Mesendoderm (in vitro differentiated cells): Measurements from ENCODE around the gene API5.

ENCODE experiments used
- DNase-seq: peaks from one replicate; pipeline ENCODE4 v3.0.0; 2013
- H2AK5ac ChIP-seq: 2 replicates; pipeline ENCODE4 v1.6.1; 2013; ENCODE audit warnings: low read length, inconsistent platforms
- H2BK120ac ChIP-seq: 2 replicates; pipeline ENCODE4 v1.6.1; 2013; ENCODE audit warnings: low read depth, mild to moderate bottlenecking, low read length, moderate library complexity, mixed read lengths
- H2BK15ac ChIP-seq: replicated peaks from 2 replicates; pipeline ENCODE4 v1.6.1; 2013; ENCODE audit warnings: low read depth, mild to moderate bottlenecking, moderate library complexity
- H2BK5ac ChIP-seq: 2 replicates; pipeline ENCODE4 v1.6.1; 2013; ENCODE audit warnings: low read length, inconsistent platforms
- H3K18ac ChIP-seq: 2 replicates; pipeline ENCODE4 v1.6.1; 2013; ENCODE audit warnings: mild to moderate bottlenecking, low read length, mixed read lengths
- H3K23ac ChIP-seq: one replicate; pipeline ENCODE4 v1.6.1; 2013; ENCODE audit warnings: low read length
- H3K27ac ChIP-seq: 2 replicates; pipeline ENCODE4 v1.5.1; 2013; ENCODE audit warnings: low read depth, mild to moderate bottlenecking, inconsistent platforms, low read length, moderate library complexity
- H3K27me3 ChIP-seq: 2 replicates; pipeline ENCODE4 v1.6.1; 2013; ENCODE audit warnings: low read length, control low read depth, mild to moderate bottlenecking, inconsistent platforms; ENCODE audit not compliant: insufficient read depth, poor library complexity
- H3K36me3 ChIP-seq: 2 replicates; pipeline ENCODE4 v1.6.1; 2013; ENCODE audit warnings: low read length, inconsistent platforms; ENCODE audit not compliant: control insufficient read depth, insufficient read depth
- H3K4ac ChIP-seq: one replicate; pipeline ENCODE4 v1.6.1; 2013; ENCODE audit warnings: low read depth, mild to moderate bottlenecking, low read length, moderate library complexity
- H3K4me1 ChIP-seq: 2 replicates; pipeline ENCODE4 v1.6.1; 2013; ENCODE audit warnings: low read depth, low read length, inconsistent platforms; ENCODE audit not compliant: control insufficient read depth
- H3K4me2 ChIP-seq: 2 replicates; pipeline ENCODE4 v1.6.1; 2013; ENCODE audit warnings: low read length
- H3K4me3 ChIP-seq: 2 replicates; pipeline ENCODE4 v1.5.1; 2013; ENCODE audit warnings: mild to moderate bottlenecking, low read length
- H3K56ac ChIP-seq: one replicate; pipeline ENCODE4 v1.6.1; 2013; ENCODE audit warnings: low read length
- H3K79me1 ChIP-seq: 2 replicates; pipeline ENCODE4 v1.6.1; 2013; ENCODE audit warnings: low read length, inconsistent platforms
- H3K79me2 ChIP-seq: 2 replicates; pipeline ENCODE4 v1.6.1; 2013; ENCODE audit warnings: mild to moderate bottlenecking, low read length; ENCODE audit not compliant: control insufficient read depth, insufficient read depth
- H3K9ac ChIP-seq: 2 replicates; pipeline ENCODE4 v1.6.1; 2013; ENCODE audit warnings: low read length, inconsistent platforms
- H4K5ac ChIP-seq: one replicate; pipeline ENCODE4 v1.6.1; 2013; ENCODE audit warnings: low read length
- H4K8ac ChIP-seq: one replicate; pipeline ENCODE4 v1.6.1; 2013; ENCODE audit warnings: low read depth, mild to moderate bottlenecking, control low read depth, low read length, moderate library complexity
- WGBS: extraction: QIAGEN DNeasy Blood & Tissue Kit; methylation state at CpG from one replicate; pipeline ENCODE4 v1.1.7; 2013; ENCODE audit warnings: low lambda C conversion rate, missing lambda C conversion rate; ENCODE audit not compliant: insufficient coverage; ENCODE audit errors: extremely low coverage; 5-methylcytosine and 5-hydroxymethylcytosine counted together

Gene API5

GRCh38 chr11:43278193-43278956 lies 33.4 kb upstream of the API5 start:
- Histone ChIP-seq H4K8ac (no peak overlapping the region), H3K4ac (no peak overlapping the region)
- DNase-seq = peak; percentile 79

GRCh38 chr11:43282607-43283440 lies 29.0 kb upstream of the API5 start:
- Histone ChIP-seq H3K79me2 (no peaks in the 10 kb centered on the region), H3K23ac (no peak overlapping the region), H2BK120ac (no peak overlapping the region), H3K27ac (no peak overlapping the region), H3K79me1 (no peaks in the 10 kb centered on the region), H3K4me1 (no peaks in the 10 kb centered on the region), H3K4me3 (no peak overlapping the region), H4K5ac (no peak overlapping the region), H3K36me3 (no peaks in the 10 kb centered on the region), H2BK15ac (no peak overlapping the region), H3K4ac (no peak overlapping the region), H3K27me3 (no peaks in the 10 kb centered on the region), H3K4me2 (no peak overlapping the region), H3K9ac (no peak overlapping the region), H2BK5ac (no peak overlapping the region), H4K8ac (no peak overlapping the region), H3K18ac (no peak overlapping the region), H3K56ac (no peak overlapping the region), H2AK5ac (no peak overlapping the region)
- peak; percentile 48 for DNase-seq
- no CpG with 5 or more reads among the region's 19 CpGs for WGBS

More at GRCh38 chr11:43278193-43278956, 33.4 kb upstream of the API5 start:
- no peak overlapping the region for H2BK120ac ChIP-seq
- no peak overlapping the region for H2AK5ac ChIP-seq
- H3K23ac ChIP-seq = no peak overlapping the region
- no peaks in the 10 kb centered on the region for H3K4me1 ChIP-seq
- no peaks in the 10 kb centered on the region for H3K36me3 ChIP-seq
- H3K9ac ChIP-seq = no peak overlapping the region
- no peaks in the 10 kb centered on the region for H3K27me3 ChIP-seq
- H3K27ac ChIP-seq = no peak overlapping the region
- no peak overlapping the region for H2BK5ac ChIP-seq
- H3K56ac ChIP-seq = no peak overlapping the region
- no peak overlapping the region for H4K5ac ChIP-seq
- H3K18ac ChIP-seq = no peak overlapping the region
- no CpG with 5 or more reads among the region's 9 CpGs for WGBS
- no peak overlapping the region for H3K4me2 ChIP-seq
- no peak overlapping the region for H2BK15ac ChIP-seq
- no peak overlapping the region for H3K4me3 ChIP-seq
- H3K79me1 ChIP-seq = no peaks in the 10 kb centered on the region
- H3K79me2 ChIP-seq = no peaks in the 10 kb centered on the region

GRCh38 chr11:43285826-43286225 lies 26.0 kb upstream of the API5 start:
- Histone ChIP-seq H3K27ac (no peak overlapping the region), H4K5ac (no peak overlapping the region), H2BK120ac (no peak overlapping the region), H3K79me1 (no peaks in the 10 kb centered on the region), H3K79me2 (no peaks in the 10 kb centered on the region), H4K8ac (no peak overlapping the region), H2BK5ac (no peak overlapping the region), H3K23ac (no peak overlapping the region), H3K56ac (no peak overlapping the region), H3K4me2 (no peak overlapping the region), H3K4me1 (no peaks in the 10 kb centered on the region), H3K9ac (no peak overlapping the region), H2BK15ac (no peak overlapping the region), H3K27me3 (no peaks in the 10 kb centered on the region), H3K4ac (no peak overlapping the region), H3K4me3 (no peak overlapping the region), H2AK5ac (no peak overlapping the region), H3K36me3 (no peaks in the 10 kb centered on the region), H3K18ac (no peak overlapping the region)
- peak; percentile 64 for DNase-seq
- WGBS = no CpG with 5 or more reads among the region's 4 CpGs

- no peak overlapping the region for H2BK5ac ChIP-seq
- no peak for DNase-seq
- no peaks in the 10 kb centered on the region for H3K36me3 ChIP-seq
- no peak overlapping the region for H3K56ac ChIP-seq
- H3K4me2 ChIP-seq = no peak overlapping the region
- no peak overlapping the region for H3K4me3 ChIP-seq
- H3K4me1 ChIP-seq = no peaks in the 10 kb centered on the region
- H3K18ac ChIP-seq = no peak overlapping the region
- no peak overlapping the region for H3K9ac ChIP-seq
- H3K27me3 ChIP-seq = no peaks in the 10 kb centered on the region
- no peaks in the 10 kb centered on the region for H3K79me1 ChIP-seq
- H3K4ac ChIP-seq = no peak overlapping the region
- H2BK15ac ChIP-seq = no peak overlapping the region
- no peak overlapping the region for H4K8ac ChIP-seq
- no peak overlapping the region for H4K5ac ChIP-seq
- H3K23ac ChIP-seq = no peak overlapping the region
- H3K79me2 ChIP-seq = no peaks in the 10 kb centered on the region
- no peak overlapping the region for H3K27ac ChIP-seq
- no CpG with 5 or more reads among the region's 3 CpGs for WGBS
- H2BK120ac ChIP-seq = no peak overlapping the region
- no peak overlapping the region for H2AK5ac ChIP-seq
Observed at GRCh38 chr11:43289368-43289767, 22.4 kb upstream of the API5 start.

- WGBS = no CpG with 5 or more reads among the region's 7 CpGs
- Histone ChIP-seq H3K36me3 (no peaks in the 10 kb centered on the region), H3K27ac (no peak overlapping the region), H4K8ac (no peak overlapping the region), H4K5ac (no peak overlapping the region), H2AK5ac (no peak overlapping the region), H3K4me3 (no peak overlapping the region), H3K79me2 (no peaks in the 10 kb centered on the region), H2BK5ac (no peak overlapping the region), H3K4me1 (no peaks in the 10 kb centered on the region), H3K27me3 (no peaks in the 10 kb centered on the region), H2BK120ac (no peak overlapping the region), H2BK15ac (no peak overlapping the region), H3K18ac (no peak overlapping the region), H3K4ac (no peak overlapping the region), H3K56ac (no peak overlapping the region), H3K9ac (no peak overlapping the region), H3K23ac (no peak overlapping the region), H3K4me2 (no peak overlapping the region), H3K79me1 (no peaks in the 10 kb centered on the region)
- no peak for DNase-seq
Observed at GRCh38 chr11:43298397-43298796, 13.4 kb upstream of the API5 start.
